Activated CD4-positive, alpha-beta T cell treated with anti-CD3 and anti-CD28 coated beads, Interleukin-2, Interleukin-6, amounts not matched to agents 100 ng/mL and 50 ng/mL, durations not matched to agents 16 hours and 8 hours (primary cell): Measurements from ENCODE around the gene SRSF8.
"Not testable (repeated sequence)": the region's sequence is repeated elsewhere in the genome, so short reads cannot be mapped to it uniquely, and the experiment has no call there.

Experiments used
- DNase-seq: peaks from one replicate; pipeline ENCODE4 v3.0.0-alpha.2; 2020

Gene SRSF8, protein sequence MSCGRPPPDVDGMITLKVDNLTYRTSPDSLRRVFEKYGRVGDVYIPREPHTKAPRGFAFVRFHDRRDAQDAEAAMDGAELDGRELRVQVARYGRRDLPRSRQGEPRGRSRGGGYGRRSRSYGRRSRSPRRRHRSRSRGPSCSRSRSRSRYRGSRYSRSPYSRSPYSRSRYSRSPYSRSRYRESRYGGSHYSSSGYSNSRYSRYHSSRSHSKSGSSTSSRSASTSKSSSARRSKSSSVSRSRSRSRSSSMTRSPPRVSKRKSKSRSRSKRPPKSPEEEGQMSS

DNA sequence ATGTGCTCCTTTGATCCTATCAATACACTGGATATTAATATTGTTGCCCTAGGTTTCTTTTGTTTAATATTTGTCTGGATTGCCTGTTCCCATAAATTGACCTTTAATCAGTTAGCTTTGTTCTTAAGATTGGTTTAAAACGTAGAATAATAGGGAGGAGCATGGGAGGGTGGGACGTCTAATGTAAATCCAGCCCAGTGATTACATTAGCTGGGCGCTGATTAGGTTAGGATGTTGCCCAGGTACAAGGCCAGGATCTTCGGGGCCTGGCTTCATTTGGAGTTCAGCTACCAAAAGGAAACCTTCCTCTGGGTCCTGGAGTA lies at the start of gene SRSF8:
Gene SRSF8 (plus strand): TSS at position 204 of the 323 bp plus-strand sequence. CDS start 308 bp downstream, outside the sequence.
- DNase-seq: no peak

- DNase-seq: not testable (repeated sequence)
Observed at GRCh38 chr11:95021468-95021867, 45.3 kb upstream of the SRSF8 start.

DNA sequence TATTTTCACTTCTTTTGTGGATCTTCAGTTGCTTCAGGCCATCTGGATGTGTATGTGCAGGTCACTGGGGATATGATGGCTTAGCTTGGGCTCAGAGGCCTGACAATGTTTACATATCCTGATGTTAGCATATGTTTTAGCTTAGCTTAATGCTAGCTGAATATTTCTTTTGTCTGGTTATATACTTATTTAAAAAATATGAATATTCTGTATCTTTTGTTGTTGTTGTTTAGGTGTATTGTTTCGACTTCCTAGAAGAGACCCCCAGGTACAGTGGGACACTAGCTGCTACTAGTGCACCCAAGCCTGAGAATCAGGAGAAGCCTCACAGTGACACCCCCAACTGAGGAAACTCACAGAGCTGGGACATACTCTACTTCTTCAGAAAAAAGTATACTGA lies 41.8 kb upstream of the SRSF8 start, which contains the start of gene KDM4E:
Gene KDM4E (plus strand): TSS at position 301 of the 400 bp plus-strand sequence. CDS start 300 bp downstream, outside the sequence.
- DNase-seq: no peak

GRCh38 chr11:95025594-95025993 lies 41.1 kb upstream of the SRSF8 start:
- DNase-seq: not testable (repeated sequence)

DNA sequence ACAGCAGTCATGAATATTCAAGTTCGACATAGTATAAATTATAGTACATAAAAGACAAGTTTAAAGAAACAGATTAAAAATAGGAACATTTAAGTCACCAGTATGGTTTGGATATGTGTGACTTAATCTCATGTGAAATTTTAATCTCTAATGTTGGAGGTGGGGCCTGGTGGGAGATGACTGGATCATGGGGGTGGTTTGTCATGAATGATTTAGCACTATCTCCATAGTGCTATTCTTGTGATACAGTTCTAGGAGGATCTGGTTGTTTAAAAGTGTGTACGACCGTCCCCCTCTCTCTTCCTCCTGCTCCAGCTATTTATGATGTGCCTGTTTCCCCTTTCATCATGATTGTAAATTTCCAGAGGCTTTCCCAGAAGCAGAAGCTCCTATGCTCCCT lies 38.4 kb upstream of the SRSF8 start:
- DNase-seq: no peak

DNA sequence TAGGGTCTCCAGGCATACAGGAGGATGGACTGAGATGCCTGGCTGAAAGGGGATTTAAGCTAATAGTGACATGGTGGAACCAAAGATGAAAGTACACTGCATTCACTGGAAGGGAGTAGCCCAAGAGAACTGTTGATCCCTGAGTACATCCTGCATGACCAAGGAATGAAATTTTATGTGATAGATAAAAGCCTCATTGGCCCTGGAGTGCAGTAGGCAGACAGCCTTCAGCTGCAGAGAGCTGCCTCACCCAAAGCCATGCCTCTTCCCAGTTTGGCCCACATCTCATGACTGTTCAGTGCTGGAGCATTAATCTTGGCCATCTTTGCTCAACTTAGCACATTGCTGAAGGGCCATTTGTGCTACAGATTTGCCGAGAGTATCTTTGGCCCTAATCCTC lies 33.7 kb upstream of the SRSF8 start:
- no peak for DNase-seq

DNA sequence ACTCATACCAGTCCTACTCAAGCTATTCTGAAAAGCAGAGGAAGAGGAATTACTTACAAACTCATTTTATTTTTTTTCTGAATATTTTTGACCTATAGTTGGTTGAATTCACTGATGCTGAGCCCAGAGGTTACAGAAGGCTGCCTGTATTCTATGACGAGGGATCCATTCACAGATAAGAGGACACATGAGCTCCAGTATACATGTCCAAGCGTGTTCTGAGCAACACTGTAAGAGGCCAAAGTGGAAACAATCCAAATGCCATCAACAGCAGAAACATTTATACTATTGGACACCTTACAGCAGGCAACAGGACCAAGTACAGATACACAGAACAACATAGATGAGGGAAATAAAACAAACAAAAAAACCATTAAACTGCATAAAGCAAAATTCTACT lies 31.4 kb upstream of the SRSF8 start:
- no peak for DNase-seq

DNA sequence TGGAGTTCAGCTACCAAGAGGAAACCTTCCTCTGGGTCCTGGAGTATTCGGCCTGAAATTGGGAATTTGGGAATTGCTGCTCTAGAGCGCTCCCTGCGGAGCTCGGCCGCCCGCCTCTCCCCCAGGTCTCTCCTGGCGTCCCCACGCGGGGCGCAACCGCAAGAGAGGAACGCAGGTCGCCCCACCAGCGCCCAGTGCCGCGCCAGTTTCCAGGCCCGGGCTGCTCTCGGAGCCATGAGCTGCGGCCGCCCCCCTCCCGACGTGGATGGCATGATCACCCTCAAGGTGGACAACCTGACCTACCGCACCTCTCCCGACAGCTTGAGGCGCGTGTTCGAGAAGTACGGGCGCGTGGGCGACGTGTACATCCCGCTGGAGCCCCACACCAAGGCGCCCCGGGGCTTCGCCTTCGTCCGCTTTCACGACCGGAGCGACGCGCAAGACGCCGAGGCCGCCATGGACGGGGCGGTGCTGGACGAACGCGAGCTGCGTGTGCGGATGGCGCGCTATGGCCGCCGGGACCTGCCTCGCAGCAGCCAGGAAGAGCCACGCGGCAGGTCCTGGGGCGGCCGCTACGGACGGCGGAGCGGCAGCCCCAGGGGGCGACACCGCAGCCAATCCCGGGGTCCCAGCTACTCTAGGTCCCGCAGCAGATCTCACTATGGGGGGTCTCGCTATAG lies 29.2 kb upstream of the SRSF8 start:
- peak; percentile 7 for DNase-seq

GRCh38 chr11:95042239-95042638 lies 24.5 kb upstream of the SRSF8 start:
- no peak for DNase-seq

- no peak for DNase-seq
Observed at GRCh38 chr11:95042906-95043305, 23.8 kb upstream of the SRSF8 start.

DNA sequence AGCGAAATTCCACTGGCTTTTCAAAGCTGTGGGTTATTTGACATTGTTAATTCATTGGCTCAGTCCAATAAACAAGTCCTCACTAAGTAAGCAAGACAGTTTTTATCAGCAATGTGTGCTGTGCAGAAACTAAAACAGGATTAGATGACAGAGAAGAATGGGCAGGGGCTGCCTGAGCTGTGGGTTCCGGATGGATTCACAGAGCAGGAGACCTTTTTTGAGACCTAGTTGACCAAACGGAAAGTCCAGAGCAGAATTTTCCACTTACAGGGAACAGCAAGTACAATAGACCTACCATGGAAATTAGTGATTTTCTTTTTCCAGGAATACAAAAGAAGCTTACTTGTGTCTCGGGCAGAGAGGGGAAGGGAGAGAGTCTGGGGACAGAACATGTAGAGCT lies 22.7 kb upstream of the SRSF8 start:
- DNase-seq: no peak

GRCh38 chr11:95045812-95046211 lies 20.9 kb upstream of the SRSF8 start:
- DNase-seq: no peak

- DNase-seq: not testable (repeated sequence)
Observed at GRCh38 chr11:95049122-95049521, 17.6 kb upstream of the SRSF8 start, which contains the start of gene KDM4F. TSS of gene KDM4F (plus strand) at chr11:95049422.

DNA sequence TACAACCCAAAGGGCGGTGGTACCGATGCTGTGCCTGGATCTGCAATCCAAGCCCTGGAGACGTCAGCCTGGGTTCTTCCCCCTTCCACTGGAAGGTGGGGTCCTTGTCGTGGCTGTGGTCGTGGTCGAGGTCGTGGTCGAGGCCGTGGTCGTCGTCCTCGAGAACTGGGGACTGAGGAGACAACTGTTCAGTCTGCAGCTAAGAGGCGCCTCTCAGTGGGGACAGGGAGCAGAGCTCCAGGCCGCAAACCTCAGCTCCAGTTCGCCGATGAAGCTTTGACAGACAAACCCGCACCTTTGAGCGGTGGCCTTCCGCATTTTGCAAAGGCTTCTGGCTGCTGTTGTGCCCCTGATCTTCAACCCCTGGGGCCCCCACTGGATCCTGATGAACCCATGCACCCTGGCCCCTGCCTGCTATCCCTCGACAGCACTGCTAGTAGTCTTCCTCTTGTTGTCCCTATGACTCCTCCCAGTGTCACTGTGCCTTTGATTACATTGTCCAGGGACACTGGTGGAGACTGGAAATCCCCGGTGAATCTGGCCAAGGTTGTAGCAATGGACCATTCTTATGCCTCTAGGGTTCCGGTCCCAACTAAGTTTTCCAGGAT lies 16.0 kb upstream of the SRSF8 start:
- no peak for DNase-seq

GRCh38 chr11:95054356-95054755 lies 12.4 kb upstream of the SRSF8 start:
- DNase-seq: no peak

DNA sequence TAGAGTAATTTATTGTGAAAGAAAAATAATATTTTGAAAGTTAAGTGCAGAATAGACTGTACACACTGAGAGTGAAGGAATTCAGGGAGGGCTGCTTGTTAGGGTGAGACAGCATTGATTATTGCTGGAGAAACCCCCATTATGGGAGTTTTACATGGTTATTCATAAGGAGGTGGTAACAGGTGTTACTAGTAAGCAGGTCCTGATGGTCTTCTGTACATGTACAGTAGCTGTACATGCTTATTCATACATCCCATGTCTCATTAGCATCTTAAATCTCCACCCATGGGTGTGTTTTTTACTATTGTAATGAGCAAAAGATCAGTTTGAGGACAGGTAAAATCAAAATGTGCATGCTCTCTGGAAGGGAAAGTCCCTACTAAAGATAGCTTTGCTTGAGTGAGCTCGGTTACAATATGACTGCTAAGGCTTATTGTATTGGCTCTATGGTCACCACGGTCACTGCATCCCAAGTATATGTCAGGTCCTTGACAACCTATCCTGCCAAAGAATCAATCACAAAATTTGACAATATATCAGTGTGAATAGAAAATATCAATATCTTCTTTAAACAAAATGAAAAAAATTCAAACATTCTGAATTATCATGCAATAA lies 11.3 kb upstream of the SRSF8 start:
- DNase-seq: no peak

DNA sequence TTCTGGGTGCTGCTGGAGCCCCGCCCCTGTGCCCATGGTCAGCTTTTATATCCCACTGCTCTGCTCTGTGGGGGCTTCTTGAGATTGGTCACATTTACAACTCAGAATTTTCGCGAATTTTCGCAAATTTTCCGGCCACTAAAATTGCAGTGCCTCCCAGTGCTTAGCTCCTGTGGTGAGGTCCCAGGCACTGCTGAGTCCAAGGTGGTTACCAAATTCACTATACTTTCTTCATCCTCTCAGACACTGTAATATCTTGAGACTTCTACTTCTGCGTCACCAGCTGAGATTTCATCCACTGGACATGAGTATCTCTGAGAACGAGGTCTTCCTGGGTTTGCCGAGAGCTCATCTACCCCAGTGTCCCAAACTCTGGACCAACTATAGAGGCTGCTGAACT lies 8.8 kb upstream of the SRSF8 start:
- DNase-seq: no peak

DNA sequence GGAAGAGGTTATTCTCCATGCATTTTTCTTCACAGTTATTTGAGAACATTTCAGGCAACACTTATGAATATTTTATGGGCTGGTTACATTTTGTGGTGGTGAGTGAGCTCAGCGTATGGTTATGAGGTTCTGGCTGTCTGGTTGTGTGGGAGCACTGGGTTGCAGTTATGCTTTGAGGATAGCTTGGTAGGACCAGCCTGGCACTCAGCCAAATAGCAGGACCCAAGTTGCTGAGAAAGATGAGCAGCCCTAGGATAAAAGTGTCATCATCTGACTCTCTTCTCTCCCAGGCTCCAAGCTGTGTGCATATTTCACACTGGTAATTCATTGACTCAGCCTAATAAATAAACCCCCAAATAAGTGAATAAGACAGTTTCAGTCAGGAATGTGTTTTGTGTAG lies 8.1 kb upstream of the SRSF8 start:
- no peak for DNase-seq

GRCh38 chr11:95059046-95059445 lies 7.7 kb upstream of the SRSF8 start:
- DNase-seq: no peak

DNA sequence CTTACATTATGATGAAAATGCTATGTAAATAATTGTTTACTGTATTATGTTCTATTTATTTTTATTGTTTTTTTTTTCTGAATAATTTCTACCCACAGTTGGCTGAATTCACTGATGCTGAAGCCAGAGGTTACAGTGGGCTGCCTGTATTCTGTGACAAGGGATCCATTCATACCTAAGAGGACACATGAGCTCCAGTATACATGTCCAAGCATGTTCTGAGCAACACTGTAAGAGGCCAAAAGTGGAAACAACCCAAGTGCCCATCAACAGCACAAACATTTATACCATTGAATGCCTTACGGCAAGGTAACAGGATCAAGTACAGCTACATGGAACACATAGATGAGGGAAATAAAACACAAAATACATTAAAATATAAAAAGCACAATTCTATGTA lies 1.4 kb upstream of the SRSF8 start:
- no peak for DNase-seq

GRCh38 chr11:95067039-95067840 lies 521 bp downstream of the SRSF8 start:
- DNase-seq: peak; percentile 84

- DNase-seq: no peak
Observed at GRCh38 chr11:95067841-95068219, 1.1 kb downstream of the SRSF8 start.

GRCh38 chr11:95068549-95068948 lies 1.8 kb downstream of the SRSF8 start:
- peak; percentile 91 for DNase-seq
